Activated effector memory CD4-positive, alpha-beta T cell treated with Interleukin-2 at 50 U/mL for 16 hours (primary cell): ENCODE measurements around the gene INO80.
"Not testable (repeated sequence)": the region's sequence is repeated elsewhere in the genome, so short reads cannot be mapped to it uniquely, and the experiment has no call there.

ENCODE experiments used
- DNase-seq: peaks from one replicate; pipeline ENCODE4 v3.0.0-alpha.2; 2020

INO80 gene

GRCh38 chr15:41116116-41116961 lies at the start of gene INO80:
INO80 (minus strand) TSS chr15:41116280; CDS start chr15:41096310, 19,970 bp downstream.
- peak; percentile 90 for DNase-seq

- DNase-seq, result no peak
Observed at GRCh38 chr15:41161736-41162135, 45.7 kb upstream of the INO80 start.

- DNase-seq, result no peak
Observed at GRCh38 chr15:41161336-41161735, 45.3 kb upstream of the INO80 start.

GRCh38 chr15:41160639-41161315 lies 44.7 kb upstream of the INO80 start:
- DNase-seq, result no peak

- no peak for DNase-seq
Observed at GRCh38 chr15:41154412-41154811, 38.3 kb upstream of the INO80 start.

- DNase-seq, result no peak
Observed at GRCh38 chr15:41153733-41154132, 37.7 kb upstream of the INO80 start.

- DNase-seq, result no peak
Observed at GRCh38 chr15:41151451-41152005, 35.4 kb upstream of the INO80 start.

- DNase-seq, result no peak
Observed at GRCh38 chr15:41150279-41150678, 34.2 kb upstream of the INO80 start.

- no peak for DNase-seq
Observed at GRCh38 chr15:41148065-41148464, 32.0 kb upstream of the INO80 start.

GRCh38 chr15:41139619-41140018 lies 23.5 kb upstream of the INO80 start:
- no peak for DNase-seq

GRCh38 chr15:41139112-41139511 lies 23.0 kb upstream of the INO80 start:
- DNase-seq, result not testable (repeated sequence)

GRCh38 chr15:41135580-41135979 lies 19.5 kb upstream of the INO80 start:
- DNase-seq, result not testable (repeated sequence)

GRCh38 chr15:41133454-41133853 lies 17.4 kb upstream of the INO80 start:
- DNase-seq, result no peak

GRCh38 chr15:41132094-41132493 lies 16.0 kb upstream of the INO80 start:
- DNase-seq, result not testable (repeated sequence)

- DNase-seq, result no peak
Observed at GRCh38 chr15:41128174-41128902, 12.3 kb upstream of the INO80 start.

- no peak for DNase-seq
Observed at GRCh38 chr15:41125931-41126642, 10.0 kb upstream of the INO80 start.

GRCh38 chr15:41125063-41125669 lies 9.1 kb upstream of the INO80 start:
- no peak for DNase-seq

GRCh38 chr15:41124058-41124457 lies 8.0 kb upstream of the INO80 start:
- no peak for DNase-seq

- DNase-seq, result no peak
Observed at GRCh38 chr15:41122849-41123248, 6.8 kb upstream of the INO80 start.

- DNase-seq, result no peak
Observed at GRCh38 chr15:41121951-41122350, 5.9 kb upstream of the INO80 start.

GRCh38 chr15:41116962-41117252 lies 827 bp upstream of the INO80 start:
- DNase-seq, result no peak

GRCh38 chr15:41115652-41116115 lies 396 bp downstream of the INO80 start:
- peak; percentile 62 for DNase-seq
